Measurements from ENCODE around the gene MOB3B. TPM values are rescaled to one million over a fixed set of nuclear protein-coding genes. Genes with fewer than 3 reads are reported as not detected.

The MOB3B gene
- total RNA-seq, 2 donors from 2014 or later, result 4.3 to 6.0 TPM

- Histone ChIP-seq H3K9me3 (no peaks in the 10 kb centered on the region), H3K27me3 (no peaks in the 10 kb centered on the region), H3K4me3 (no peak overlapping the region), H3K4me1 (peaks cover 25% of the 10 kb centered on the region), H3K36me3 (replicated peaks in 1 of 2; ENCODE audit: insufficient read depth in 1 of 2, low read depth in 2 of 2) (no peaks in the 10 kb centered on the region), H3K27ac (no peak overlapping the region)
- peak in 1 of 4 donors; percentile 29 for DNase-seq
- WGBS, 2 donors, result 62 to 63% methylated on average over 5 of the region's 5 CpGs
- TF ChIP-seq POLR2A (IDR thresholded peaks at IDR 0.05) (no peak), CTCF (IDR thresholded peaks at IDR 0.05) (no peak)
- no peak for ATAC-seq
- intact Hi-C loops (cut with DNase I), result no loop called here
Measured at GRCh38 chr9:27337833-27338526, 191.6 kb downstream of the MOB3B start.

GRCh38 chr9:27337236-27337635 lies 192.4 kb downstream of the MOB3B start:
- TF ChIP-seq POLR2A (IDR thresholded peaks at IDR 0.05), result no peak
- no peak for TF ChIP-seq CTCF (IDR thresholded peaks at IDR 0.05)
- H3K27me3 ChIP-seq, result no peaks in the 10 kb centered on the region
- no peak for DNase-seq
- no peaks in the 10 kb centered on the region for H3K36me3 ChIP-seq (replicated peaks in 1 of 2; ENCODE audit: insufficient read depth in 1 of 2, low read depth in 2 of 2)
- intact Hi-C loops (cut with DNase I), result no loop called here
- WGBS, 2 donors, result 93 to 98% methylated on average over 3 of the region's 3 CpGs
- peaks cover 25% of the 10 kb centered on the region for H3K4me1 ChIP-seq
- no peak overlapping the region for H3K27ac ChIP-seq
- no peaks in the 10 kb centered on the region for H3K9me3 ChIP-seq
- H3K4me3 ChIP-seq, result no peak overlapping the region
- no peak for ATAC-seq

GRCh38 chr9:27336829-27337228 lies 192.8 kb downstream of the MOB3B start:
- Histone ChIP-seq H3K9me3 (no peaks in the 10 kb centered on the region), H3K27ac (no peak overlapping the region), H3K36me3 (replicated peaks in 1 of 2; ENCODE audit: insufficient read depth in 1 of 2, low read depth in 2 of 2) (no peaks in the 10 kb centered on the region), H3K4me3 (no peak overlapping the region), H3K27me3 (no peaks in the 10 kb centered on the region), H3K4me1 (peaks cover 20% of the 10 kb centered on the region)
- intact Hi-C loops (cut with DNase I), result no loop called here
- DNase-seq, result no peak
- TF ChIP-seq CTCF (IDR thresholded peaks at IDR 0.05) (no peak), POLR2A (IDR thresholded peaks at IDR 0.05) (no peak)
- ATAC-seq, result no peak
- WGBS, 2 donors, result 87 to 95% methylated on average over 10 of the region's 10 CpGs

- ATAC-seq (no peak), DNase-seq (no peak)
- Histone ChIP-seq H3K27me3 (no peaks in the 10 kb centered on the region), H3K9me3 (no peaks in the 10 kb centered on the region), H3K4me1 (peaks cover 15% of the 10 kb centered on the region), H3K36me3 (replicated peaks in 1 of 2; ENCODE audit: insufficient read depth in 1 of 2, low read depth in 2 of 2) (no peaks in the 10 kb centered on the region), H3K4me3 (no peak overlapping the region), H3K27ac (no peak overlapping the region)
- 100% methylated on average over 1 of the region's 1 CpG for WGBS, 2 donors
- TF ChIP-seq CTCF (IDR thresholded peaks at IDR 0.05) (no peak), POLR2A (IDR thresholded peaks at IDR 0.05) (no peak)
- intact Hi-C loops (cut with DNase I), result no loop called here
Measured at GRCh38 chr9:27336126-27336525, 193.5 kb downstream of the MOB3B start.

- TF ChIP-seq CTCF (IDR thresholded peaks at IDR 0.05), result no peak
- no peak for TF ChIP-seq POLR2A (IDR thresholded peaks at IDR 0.05)
- Histone ChIP-seq H3K4me1 (peaks cover 15% of the 10 kb centered on the region), H3K4me3 (no peak overlapping the region), H3K27ac (no peak overlapping the region), H3K36me3 (replicated peaks in 1 of 2; ENCODE audit: insufficient read depth in 1 of 2, low read depth in 2 of 2) (no peaks in the 10 kb centered on the region), H3K9me3 (no peaks in the 10 kb centered on the region), H3K27me3 (no peaks in the 10 kb centered on the region)
- ATAC-seq (no peak), DNase-seq (no peak)
- intact Hi-C loops (cut with DNase I), result no loop called here
- 89 to 99% methylated on average over 6 of the region's 6 CpGs for WGBS, 2 donors
Measured at GRCh38 chr9:27335075-27335474, 194.5 kb downstream of the MOB3B start.
